ENCODE results near the gene CNOT11. TPM values are rescaled to one million over a fixed set of nuclear protein-coding genes. Genes with fewer than 3 reads are reported as not detected.

Gene CNOT11
- total and polyA plus RNA-seq, 2 of the 13 experiments (the other 11 are each of a cell fraction or from before 2014, with no cell fraction given): 114 to 209 TPM

DNA sequence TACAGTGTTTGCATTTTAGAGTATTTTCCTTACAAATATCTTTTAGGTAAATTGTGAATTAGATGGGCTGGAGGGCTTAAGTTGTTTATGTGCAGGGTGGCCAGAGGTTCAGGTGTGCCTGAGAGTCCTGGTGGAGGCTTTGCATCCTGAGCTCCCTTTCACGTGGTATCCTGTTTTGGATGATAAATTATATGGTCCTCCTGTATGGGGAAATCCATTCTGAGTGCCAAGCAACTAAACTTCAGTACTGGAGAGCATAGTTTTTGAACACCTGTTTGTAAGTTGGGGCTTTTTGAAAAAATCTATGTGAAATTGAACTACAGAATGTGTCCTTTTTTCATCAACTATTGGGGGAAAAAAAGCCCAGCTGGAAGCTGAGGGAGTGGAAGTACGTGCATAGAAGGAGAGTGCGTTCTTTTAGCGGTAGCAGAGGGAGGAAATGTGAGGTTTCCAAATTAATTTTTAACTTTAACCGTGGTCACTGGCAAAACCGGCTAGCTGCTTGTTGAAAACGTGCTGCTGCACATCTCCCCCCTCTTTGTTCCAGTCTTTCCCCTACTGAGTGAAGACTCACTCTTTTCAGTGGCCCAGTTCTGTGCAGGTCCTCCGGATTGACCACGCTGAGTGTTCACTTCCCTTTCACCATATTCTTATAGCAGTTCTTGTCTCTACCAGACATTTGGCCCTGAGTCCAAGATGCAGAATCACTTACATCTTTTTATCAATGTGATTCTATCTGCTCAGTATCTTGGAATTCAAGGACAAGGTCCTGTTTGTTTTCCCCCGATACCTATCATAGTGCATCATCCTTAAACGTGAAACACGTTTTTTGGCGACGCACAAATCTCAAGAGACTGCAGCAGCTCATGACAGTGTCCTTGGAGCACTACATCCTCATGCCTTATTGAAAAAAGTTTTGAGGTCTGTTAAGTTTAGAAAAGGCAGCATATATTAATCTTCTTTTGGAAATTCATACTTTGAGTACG is 15.3 kb downstream of the CNOT11 start:
- CTCF ChIA-PET (ENCODE audit: low intra/inter-chr PET ratio, low total read pairs): no interaction called here
- in situ Hi-C loops (cut with HindIII; ENCODE audit: extremely low pct_ligation_motif_present, low pct_unique_long_range_greater_than_20kb): no loop called here
- H3K36me3 ChIP-seq (replicated peaks in 1 of 2; ENCODE audit: control insufficient read depth in 1 of 2, insufficient read depth in 2 of 2, low read length in 2 of 2): peaks cover 32 to 71% of the 10 kb centered on the region in 2 experiments
- BruUV-seq (replicated peaks): no TSS peak
- ATAC-seq: peak; percentile 55
- H3K4me3 ChIP-seq (replicated peaks in 1 of 3; ENCODE audit: insufficient read depth in 1 of 3, low read depth in 2 of 3, low read length in 3 of 3): no peak overlapping the region
- peak overlapping the region; percentile 27 for H3K27ac ChIP-seq (ENCODE audit: extremely low read length, insufficient read depth, low read length)
- no peaks in the 10 kb centered on the region for H4K20me1 ChIP-seq (ENCODE audit: insufficient read depth, low read length)
- no peak for FAIRE-seq
- no peaks in the 10 kb centered on the region for H3K27me3 ChIP-seq (ENCODE audit: control insufficient read depth in 1 of 2, insufficient read depth in 2 of 2, low read length in 2 of 2)
- H3K9me3 ChIP-seq (ENCODE audit: low read length): no peaks in the 10 kb centered on the region
- intact Hi-C loops (cut with micrococcal nuclease; ENCODE audit: unreplicated experiment): no loop called here
- peaks cover 20% of the 10 kb centered on the region for H3K79me2 ChIP-seq (ENCODE audit: insufficient read depth, low read length)
- POLR2A ChIA-PET: interaction anchor here (0.8 to 1.2 kb wide), 2 partner anchors 9 to 16 kb away, joined by 3 to 4 read pairs; no protein-coding TSS in a partner anchor
- peaks cover 66% of the 10 kb centered on the region for H3K4me1 ChIP-seq (ENCODE audit: insufficient read depth, low read length)
- no peak overlapping the region for H3K9ac ChIP-seq (ENCODE audit: insufficient read depth, low read depth, low read length)
- H2AFZ ChIP-seq (ENCODE audit: low read length): no peak overlapping the region
- WGBS (ENCODE audit: low lambda C conversion rate): 67% methylated on average over 15 of the region's 15 CpGs
- no peak for DNase-seq (ENCODE audit: low spot score)
- H3K4me2 ChIP-seq (ENCODE audit: low read depth, low read length): peak overlapping the region; percentile 45; the same call in 1 of the 2 replicates
- TF ChIP-seq SIN3A (IDR thresholded peaks at IDR 0.05; ENCODE audit: borderline replicate concordance, low read depth, low read length) (0 out of 2 replicates have a peak, but pooled peaks have one; percentile 40), POLR2A (IDR thresholded peaks at IDR 0.05; ENCODE audit: insufficient read depth in 1 of 2, low read depth in 2 of 2, low read length in 2 of 2) (peak in 1 of 2 experiments; percentile 63; a peak in 3 of 4 replicates), SNAI1 (CRISPR knock-in tag; IDR thresholded peaks at IDR 0.05; ENCODE audit: borderline replicate concordance) (no peak), KDM2A (CRISPR knock-in tag; IDR thresholded peaks at IDR 0.05; ENCODE audit: borderline replicate concordance, low read depth) (0 out of 2 replicates have a peak, but pooled peaks have one; percentile 24)
- TF ChIP-seq, protein P1, sequence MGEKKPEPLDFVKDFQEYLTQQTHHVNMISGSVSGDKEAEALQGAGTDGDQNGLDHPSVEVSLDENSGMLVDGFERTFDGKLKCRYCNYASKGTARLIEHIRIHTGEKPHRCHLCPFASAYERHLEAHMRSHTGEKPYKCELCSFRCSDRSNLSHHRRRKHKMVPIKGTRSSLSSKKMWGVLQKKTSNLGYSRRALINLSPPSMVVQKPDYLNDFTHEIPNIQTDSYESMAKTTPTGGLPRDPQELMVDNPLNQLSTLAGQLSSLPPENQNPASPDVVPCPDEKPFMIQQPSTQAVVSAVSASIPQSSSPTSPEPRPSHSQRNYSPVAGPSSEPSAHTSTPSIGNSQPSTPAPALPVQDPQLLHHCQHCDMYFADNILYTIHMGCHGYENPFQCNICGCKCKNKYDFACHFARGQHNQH (CRISPR knock-in tag; IDR thresholded peaks at IDR 0.05): peak; percentile 26; the same call in 1 of the 2 replicates
- TF ChIP-seq, protein P2, sequence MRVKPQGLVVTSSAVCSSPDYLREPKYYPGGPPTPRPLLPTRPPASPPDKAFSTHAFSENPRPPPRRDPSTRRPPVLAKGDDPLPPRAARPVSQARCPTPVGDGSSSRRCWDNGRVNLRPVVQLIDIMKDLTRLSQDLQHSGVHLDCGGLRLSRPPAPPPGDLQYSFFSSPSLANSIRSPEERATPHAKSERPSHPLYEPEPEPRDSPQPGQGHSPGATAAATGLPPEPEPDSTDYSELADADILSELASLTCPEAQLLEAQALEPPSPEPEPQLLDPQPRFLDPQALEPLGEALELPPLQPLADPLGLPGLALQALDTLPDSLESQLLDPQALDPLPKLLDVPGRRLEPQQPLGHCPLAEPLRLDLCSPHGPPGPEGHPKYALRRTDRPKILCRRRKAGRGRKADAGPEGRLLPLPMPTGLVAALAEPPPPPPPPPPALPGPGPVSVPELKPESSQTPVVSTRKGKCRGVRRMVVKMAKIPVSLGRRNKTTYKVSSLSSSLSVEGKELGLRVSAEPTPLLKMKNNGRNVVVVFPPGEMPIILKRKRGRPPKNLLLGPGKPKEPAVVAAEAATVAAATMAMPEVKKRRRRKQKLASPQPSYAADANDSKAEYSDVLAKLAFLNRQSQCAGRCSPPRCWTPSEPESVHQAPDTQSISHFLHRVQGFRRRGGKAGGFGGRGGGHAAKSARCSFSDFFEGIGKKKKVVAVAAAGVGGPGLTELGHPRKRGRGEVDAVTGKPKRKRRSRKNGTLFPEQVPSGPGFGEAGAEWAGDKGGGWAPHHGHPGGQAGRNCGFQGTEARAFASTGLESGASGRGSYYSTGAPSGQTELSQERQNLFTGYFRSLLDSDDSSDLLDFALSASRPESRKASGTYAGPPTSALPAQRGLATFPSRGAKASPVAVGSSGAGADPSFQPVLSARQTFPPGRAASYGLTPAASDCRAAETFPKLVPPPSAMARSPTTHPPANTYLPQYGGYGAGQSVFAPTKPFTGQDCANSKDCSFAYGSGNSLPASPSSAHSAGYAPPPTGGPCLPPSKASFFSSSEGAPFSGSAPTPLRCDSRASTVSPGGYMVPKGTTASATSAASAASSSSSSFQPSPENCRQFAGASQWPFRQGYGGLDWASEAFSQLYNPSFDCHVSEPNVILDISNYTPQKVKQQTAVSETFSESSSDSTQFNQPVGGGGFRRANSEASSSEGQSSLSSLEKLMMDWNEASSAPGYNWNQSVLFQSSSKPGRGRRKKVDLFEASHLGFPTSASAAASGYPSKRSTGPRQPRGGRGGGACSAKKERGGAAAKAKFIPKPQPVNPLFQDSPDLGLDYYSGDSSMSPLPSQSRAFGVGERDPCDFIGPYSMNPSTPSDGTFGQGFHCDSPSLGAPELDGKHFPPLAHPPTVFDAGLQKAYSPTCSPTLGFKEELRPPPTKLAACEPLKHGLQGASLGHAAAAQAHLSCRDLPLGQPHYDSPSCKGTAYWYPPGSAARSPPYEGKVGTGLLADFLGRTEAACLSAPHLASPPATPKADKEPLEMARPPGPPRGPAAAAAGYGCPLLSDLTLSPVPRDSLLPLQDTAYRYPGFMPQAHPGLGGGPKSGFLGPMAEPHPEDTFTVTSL (CRISPR knock-in tag; IDR thresholded peaks at IDR 0.05; ENCODE audit: borderline replicate concordance): peak; percentile 35; the same call in 1 of the 2 replicates
- TF ChIP-seq, protein P3, sequence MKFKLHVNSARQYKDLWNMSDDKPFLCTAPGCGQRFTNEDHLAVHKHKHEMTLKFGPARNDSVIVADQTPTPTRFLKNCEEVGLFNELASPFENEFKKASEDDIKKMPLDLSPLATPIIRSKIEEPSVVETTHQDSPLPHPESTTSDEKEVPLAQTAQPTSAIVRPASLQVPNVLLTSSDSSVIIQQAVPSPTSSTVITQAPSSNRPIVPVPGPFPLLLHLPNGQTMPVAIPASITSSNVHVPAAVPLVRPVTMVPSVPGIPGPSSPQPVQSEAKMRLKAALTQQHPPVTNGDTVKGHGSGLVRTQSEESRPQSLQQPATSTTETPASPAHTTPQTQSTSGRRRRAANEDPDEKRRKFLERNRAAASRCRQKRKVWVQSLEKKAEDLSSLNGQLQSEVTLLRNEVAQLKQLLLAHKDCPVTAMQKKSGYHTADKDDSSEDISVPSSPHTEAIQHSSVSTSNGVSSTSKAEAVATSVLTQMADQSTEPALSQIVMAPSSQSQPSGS (CRISPR knock-in tag; IDR thresholded peaks at IDR 0.05): no peak
- TF ChIP-seq, protein P4, sequence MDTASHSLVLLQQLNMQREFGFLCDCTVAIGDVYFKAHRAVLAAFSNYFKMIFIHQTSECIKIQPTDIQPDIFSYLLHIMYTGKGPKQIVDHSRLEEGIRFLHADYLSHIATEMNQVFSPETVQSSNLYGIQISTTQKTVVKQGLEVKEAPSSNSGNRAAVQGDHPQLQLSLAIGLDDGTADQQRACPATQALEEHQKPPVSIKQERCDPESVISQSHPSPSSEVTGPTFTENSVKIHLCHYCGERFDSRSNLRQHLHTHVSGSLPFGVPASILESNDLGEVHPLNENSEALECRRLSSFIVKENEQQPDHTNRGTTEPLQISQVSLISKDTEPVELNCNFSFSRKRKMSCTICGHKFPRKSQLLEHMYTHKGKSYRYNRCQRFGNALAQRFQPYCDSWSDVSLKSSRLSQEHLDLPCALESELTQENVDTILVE (CRISPR knock-in tag; IDR thresholded peaks at IDR 0.05): 0 out of 2 replicates have a peak, but pooled peaks have one; percentile 3
- TF ChIP-seq, protein P5, sequence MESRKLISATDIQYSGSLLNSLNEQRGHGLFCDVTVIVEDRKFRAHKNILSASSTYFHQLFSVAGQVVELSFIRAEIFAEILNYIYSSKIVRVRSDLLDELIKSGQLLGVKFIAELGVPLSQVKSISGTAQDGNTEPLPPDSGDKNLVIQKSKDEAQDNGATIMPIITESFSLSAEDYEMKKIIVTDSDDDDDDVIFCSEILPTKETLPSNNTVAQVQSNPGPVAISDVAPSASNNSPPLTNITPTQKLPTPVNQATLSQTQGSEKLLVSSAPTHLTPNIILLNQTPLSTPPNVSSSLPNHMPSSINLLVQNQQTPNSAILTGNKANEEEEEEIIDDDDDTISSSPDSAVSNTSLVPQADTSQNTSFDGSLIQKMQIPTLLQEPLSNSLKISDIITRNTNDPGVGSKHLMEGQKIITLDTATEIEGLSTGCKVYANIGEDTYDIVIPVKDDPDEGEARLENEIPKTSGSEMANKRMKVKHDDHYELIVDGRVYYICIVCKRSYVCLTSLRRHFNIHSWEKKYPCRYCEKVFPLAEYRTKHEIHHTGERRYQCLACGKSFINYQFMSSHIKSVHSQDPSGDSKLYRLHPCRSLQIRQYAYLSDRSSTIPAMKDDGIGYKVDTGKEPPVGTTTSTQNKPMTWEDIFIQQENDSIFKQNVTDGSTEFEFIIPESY (CRISPR knock-in tag; IDR thresholded peaks at IDR 0.05): peak; percentile 79

Measured in HepG2 (cell line).